A673 (cell line): ENCODE results near the gene TPI1.

Source experiments
- EZH2 ChIP-seq: fragments of 200-600 bp; sonication (generic); IDR thresholded peaks from 2 replicates; pipeline ENCODE4 v1.6.1; 2017; ENCODE audit warnings: borderline replicate concordance, low read depth, mild to moderate bottlenecking, mixed read lengths, antibody characterized with exemption, low read length; ENCODE audit not compliant: poor library complexity, severe bottlenecking
- TF ChIP-seq, protein P1 (sequence below): fragments of 300-800, 200-600 bp; sonication (generic); conservative IDR thresholded peaks from 2 replicates; pipeline ENCODE4 v1.5.1; 2017; ENCODE audit warnings: low read depth, mild to moderate bottlenecking, antibody characterized with exemption, low read length, moderate library complexity, mixed read lengths

DNA sequence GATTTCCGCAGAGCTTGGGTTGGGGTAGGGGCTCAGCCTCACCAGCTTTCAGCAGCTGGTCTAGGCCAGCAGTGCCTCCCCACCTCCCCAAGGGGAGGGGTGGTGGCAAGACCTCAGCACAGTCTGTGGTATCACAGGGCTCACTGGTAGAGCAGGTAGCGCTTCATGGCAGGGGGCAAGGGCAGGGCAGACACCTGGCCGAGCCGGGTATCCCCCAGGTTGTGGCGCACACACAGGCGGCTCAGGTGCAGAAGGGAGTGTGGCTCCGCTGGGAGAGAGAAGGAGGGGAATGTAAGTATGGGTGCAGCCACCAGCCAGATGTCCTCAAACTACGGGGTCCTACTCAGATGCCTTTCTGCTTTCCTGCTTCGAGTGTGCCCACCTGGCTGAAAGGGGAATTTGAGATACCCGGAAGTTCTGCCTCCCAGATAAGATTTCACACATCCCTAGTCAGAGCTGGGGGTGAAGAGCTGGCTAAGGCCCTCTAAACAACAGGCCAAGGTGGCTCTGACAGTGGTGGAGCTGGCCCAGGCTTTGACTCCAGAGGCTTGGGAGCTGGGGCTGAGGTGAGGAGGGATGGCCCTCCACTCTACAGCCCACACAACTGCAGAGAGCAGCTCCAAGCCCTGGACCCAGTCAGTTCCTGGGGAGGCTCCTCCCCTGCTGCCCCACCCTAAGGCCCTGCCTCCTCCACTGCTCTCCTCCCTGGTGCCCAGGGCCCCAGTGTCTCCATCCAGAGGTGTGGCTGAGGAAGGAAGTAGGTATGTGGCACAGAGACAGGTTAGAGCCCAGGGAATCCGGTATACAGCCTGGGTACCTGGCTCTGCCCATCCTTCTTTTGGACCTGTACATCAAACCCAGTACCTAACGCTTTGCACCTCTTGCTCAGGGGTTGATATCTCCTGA is 4.0 kb downstream of the TPI1 start:
- TF ChIP-seq, protein P1, sequence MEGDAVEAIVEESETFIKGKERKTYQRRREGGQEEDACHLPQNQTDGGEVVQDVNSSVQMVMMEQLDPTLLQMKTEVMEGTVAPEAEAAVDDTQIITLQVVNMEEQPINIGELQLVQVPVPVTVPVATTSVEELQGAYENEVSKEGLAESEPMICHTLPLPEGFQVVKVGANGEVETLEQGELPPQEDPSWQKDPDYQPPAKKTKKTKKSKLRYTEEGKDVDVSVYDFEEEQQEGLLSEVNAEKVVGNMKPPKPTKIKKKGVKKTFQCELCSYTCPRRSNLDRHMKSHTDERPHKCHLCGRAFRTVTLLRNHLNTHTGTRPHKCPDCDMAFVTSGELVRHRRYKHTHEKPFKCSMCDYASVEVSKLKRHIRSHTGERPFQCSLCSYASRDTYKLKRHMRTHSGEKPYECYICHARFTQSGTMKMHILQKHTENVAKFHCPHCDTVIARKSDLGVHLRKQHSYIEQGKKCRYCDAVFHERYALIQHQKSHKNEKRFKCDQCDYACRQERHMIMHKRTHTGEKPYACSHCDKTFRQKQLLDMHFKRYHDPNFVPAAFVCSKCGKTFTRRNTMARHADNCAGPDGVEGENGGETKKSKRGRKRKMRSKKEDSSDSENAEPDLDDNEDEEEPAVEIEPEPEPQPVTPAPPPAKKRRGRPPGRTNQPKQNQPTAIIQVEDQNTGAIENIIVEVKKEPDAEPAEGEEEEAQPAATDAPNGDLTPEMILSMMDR: no peak
- TF ChIP-seq EZH2: no peak
